GM19043 (cell line): ENCODE measurements around the gene TMEM50B.
"Not testable (repeated sequence)": the region's sequence is repeated elsewhere in the genome, so short reads cannot be mapped to it uniquely, and the experiment has no call there.

Source experiments
- ATAC-seq: cut with Tn5 transposase; IDR thresholded peaks from one replicate; pipeline ENCODE4 v1.9.1; 2021; ENCODE audit warnings: low read depth; ENCODE audit not compliant: unreplicated experiment

TMEM50B gene

GRCh38 chr21:33479679-33480480 lies at the start of gene TMEM50B:
Gene TMEM50B, minus strand, starts transcription at chr21:33479974. Its CDS starts 11,089 bp downstream, at chr21:33468885.
- ATAC-seq, result peak; percentile 83

- ATAC-seq, result no peak
Observed at GRCh38 chr21:33522953-33523349, 43.2 kb upstream of the TMEM50B start.

- no peak for ATAC-seq
Observed at GRCh38 chr21:33522297-33522952, 42.7 kb upstream of the TMEM50B start.

- ATAC-seq, result no peak
Observed at GRCh38 chr21:33518899-33519298, 39.1 kb upstream of the TMEM50B start.

GRCh38 chr21:33514229-33514628 lies 34.5 kb upstream of the TMEM50B start:
- no peak for ATAC-seq

- no peak for ATAC-seq
Observed at GRCh38 chr21:33512481-33512880, 32.7 kb upstream of the TMEM50B start.

GRCh38 chr21:33511639-33512038 lies 31.9 kb upstream of the TMEM50B start:
- ATAC-seq, result no peak

GRCh38 chr21:33510826-33511225 lies 31.1 kb upstream of the TMEM50B start:
- ATAC-seq, result no peak

GRCh38 chr21:33507003-33507402 lies 27.2 kb upstream of the TMEM50B start:
- not testable (repeated sequence) for ATAC-seq

GRCh38 chr21:33505833-33506232 lies 26.1 kb upstream of the TMEM50B start:
- no peak for ATAC-seq

- ATAC-seq, result no peak
Observed at GRCh38 chr21:33496345-33496744, 16.6 kb upstream of the TMEM50B start.

- no peak for ATAC-seq
Observed at GRCh38 chr21:33495743-33496142, 16.0 kb upstream of the TMEM50B start.

- ATAC-seq, result no peak
Observed at GRCh38 chr21:33493756-33494155, 14.0 kb upstream of the TMEM50B start.

GRCh38 chr21:33492571-33492970 lies 12.8 kb upstream of the TMEM50B start:
- ATAC-seq, result no peak

GRCh38 chr21:33491373-33492102 lies 11.8 kb upstream of the TMEM50B start, which contains the start of gene DNAJC28:
Gene DNAJC28, minus strand, starts transcription at chr21:33491716. Its CDS starts 2,323 bp downstream, at chr21:33489393.
- ATAC-seq, result peak; percentile 98

GRCh38 chr21:33490991-33491372 lies 11.2 kb upstream of the TMEM50B start:
- no peak for ATAC-seq

GRCh38 chr21:33488936-33489335 lies 9.2 kb upstream of the TMEM50B start:
- no peak for ATAC-seq

- no peak for ATAC-seq
Observed at GRCh38 chr21:33487996-33488395, 8.2 kb upstream of the TMEM50B start.

- ATAC-seq, result no peak
Observed at GRCh38 chr21:33481314-33481943, 1.7 kb upstream of the TMEM50B start.

- ATAC-seq, result no peak
Observed at GRCh38 chr21:33480481-33481103, 818 bp upstream of the TMEM50B start.
